Bronchial epithelial cell (primary cell): ENCODE measurements around the gene DSCAM. TPM values are rescaled to one million over a fixed set of nuclear protein-coding genes. Genes with fewer than 3 reads are reported as not detected.
A peak's percentile ranks its signal among the peaks of the same experiment; 100 is the strongest.

Experiments
- DNase-seq: peaks from one replicate; pipeline ENCODE4 v3.0.0-alpha.2; 2010; ENCODE audit warnings: low read depth
- FAIRE-seq: peaks from 2 replicates; lab custom pipeline; 2011; peaks lifted over from hg19 to GRCh38; lab: Jason Lieb, UNC
- H3K27me3 ChIP-seq: 2 replicates; pipeline ENCODE4 v1.5.1; 2011; ENCODE audit warnings: low read length; ENCODE audit not compliant: control insufficient read depth, insufficient read depth
- H3K36me3 ChIP-seq: 2 replicates; pipeline ENCODE4 v1.5.1; 2011; ENCODE audit warnings: low read length; ENCODE audit not compliant: control insufficient read depth, insufficient read depth
- H3K4me3 ChIP-seq: 2 replicates; pipeline ENCODE4 v1.5.1; 2011; ENCODE audit warnings: mild to moderate bottlenecking, low read depth, low read length, control low read depth
- total RNA-seq: library from RNA; depleted of rRNA; stranded (reverse); fragments of >200 nt; gene quantifications from 2 replicates; pipeline ENCODE4 v1.2.1, GENCODE V29; 2014
- TF ChIP-seq, protein P1 (sequence below): IDR thresholded peaks from 2 replicates; pipeline ENCODE4 v1.5.1; 2011; ENCODE audit warnings: mild to moderate bottlenecking, moderate library complexity, low read length, control low read depth, inconsistent platforms; ENCODE audit not compliant: insufficient read depth, severe bottlenecking

The DSCAM gene
- total RNA-seq, 1 donor from 2014 or later = 0.53 TPM

DNA sequence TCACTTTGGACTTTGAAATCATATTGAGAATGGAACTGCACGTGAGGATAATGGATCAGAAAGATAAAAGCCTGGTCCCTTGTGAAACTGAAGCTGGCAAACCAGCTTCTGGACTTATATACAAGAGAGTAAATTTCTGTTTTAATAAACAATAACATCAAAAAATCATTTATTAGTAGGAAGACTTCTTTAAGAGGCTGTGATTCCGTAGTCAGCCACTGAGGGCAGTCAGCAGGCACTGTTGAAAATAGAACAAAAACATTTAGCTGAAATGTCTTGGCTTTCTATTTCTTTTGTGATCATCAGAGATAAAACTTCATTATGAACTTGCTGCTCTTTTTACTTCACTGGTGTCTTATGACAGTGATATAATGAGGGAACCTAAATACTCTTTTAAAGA is 490.3 kb downstream of the DSCAM start:
- TF ChIP-seq, protein P1, sequence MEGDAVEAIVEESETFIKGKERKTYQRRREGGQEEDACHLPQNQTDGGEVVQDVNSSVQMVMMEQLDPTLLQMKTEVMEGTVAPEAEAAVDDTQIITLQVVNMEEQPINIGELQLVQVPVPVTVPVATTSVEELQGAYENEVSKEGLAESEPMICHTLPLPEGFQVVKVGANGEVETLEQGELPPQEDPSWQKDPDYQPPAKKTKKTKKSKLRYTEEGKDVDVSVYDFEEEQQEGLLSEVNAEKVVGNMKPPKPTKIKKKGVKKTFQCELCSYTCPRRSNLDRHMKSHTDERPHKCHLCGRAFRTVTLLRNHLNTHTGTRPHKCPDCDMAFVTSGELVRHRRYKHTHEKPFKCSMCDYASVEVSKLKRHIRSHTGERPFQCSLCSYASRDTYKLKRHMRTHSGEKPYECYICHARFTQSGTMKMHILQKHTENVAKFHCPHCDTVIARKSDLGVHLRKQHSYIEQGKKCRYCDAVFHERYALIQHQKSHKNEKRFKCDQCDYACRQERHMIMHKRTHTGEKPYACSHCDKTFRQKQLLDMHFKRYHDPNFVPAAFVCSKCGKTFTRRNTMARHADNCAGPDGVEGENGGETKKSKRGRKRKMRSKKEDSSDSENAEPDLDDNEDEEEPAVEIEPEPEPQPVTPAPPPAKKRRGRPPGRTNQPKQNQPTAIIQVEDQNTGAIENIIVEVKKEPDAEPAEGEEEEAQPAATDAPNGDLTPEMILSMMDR = no peak
- no peaks in the 10 kb centered on the region for H3K27me3 ChIP-seq
- FAIRE-seq (no peak), DNase-seq (no peak)
- H3K36me3 ChIP-seq = no peaks in the 10 kb centered on the region
- no peak overlapping the region for H3K4me3 ChIP-seq

DNA sequence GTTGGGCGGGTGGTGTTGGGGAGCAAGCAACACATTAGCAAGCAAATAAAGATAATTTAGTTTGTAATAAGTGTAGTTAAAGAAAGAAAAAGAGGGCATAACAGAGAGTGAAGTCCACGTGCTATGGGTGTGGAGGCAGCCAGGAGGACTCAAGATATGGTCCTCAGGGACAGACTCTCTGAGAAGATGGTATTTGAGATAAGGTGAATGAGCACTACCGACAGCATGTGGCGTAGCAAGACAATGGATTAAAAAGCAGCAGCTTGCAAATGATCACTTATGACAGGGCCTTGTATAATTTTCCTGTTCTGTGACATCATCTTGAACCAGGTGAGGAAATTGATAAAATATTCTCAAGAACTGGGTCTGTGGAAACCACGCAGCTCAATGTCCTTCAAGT is 491.9 kb downstream of the DSCAM start:
- DNase-seq (no peak), FAIRE-seq (no peak)

DNA sequence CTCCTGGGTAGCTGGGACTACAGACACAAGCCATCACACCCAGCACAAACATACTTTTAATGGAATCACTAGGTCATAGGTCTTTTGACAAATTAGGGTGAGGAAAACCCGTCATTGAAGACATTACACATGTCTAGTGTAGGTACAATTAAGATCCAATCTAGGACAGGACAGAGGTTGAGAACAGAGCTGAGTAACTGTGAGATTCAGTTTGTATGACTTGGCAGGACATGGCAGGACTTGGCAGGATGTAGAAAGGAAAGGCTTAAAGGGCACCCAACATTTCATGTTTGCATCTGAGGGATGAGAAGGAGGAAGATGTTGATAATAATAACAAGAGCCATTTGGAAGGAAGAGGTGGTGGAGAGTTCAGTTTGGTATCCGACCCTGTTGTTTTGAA is 496.0 kb downstream of the DSCAM start:
- FAIRE-seq = peak; percentile 66

More for the DNA sequence above, 491.9 kb downstream of the DSCAM start:
- H3K36me3 ChIP-seq = no peaks in the 10 kb centered on the region
- H3K27me3 ChIP-seq = no peaks in the 10 kb centered on the region
- no peak overlapping the region for H3K4me3 ChIP-seq
- TF ChIP-seq, protein P1 = no peak

DNA sequence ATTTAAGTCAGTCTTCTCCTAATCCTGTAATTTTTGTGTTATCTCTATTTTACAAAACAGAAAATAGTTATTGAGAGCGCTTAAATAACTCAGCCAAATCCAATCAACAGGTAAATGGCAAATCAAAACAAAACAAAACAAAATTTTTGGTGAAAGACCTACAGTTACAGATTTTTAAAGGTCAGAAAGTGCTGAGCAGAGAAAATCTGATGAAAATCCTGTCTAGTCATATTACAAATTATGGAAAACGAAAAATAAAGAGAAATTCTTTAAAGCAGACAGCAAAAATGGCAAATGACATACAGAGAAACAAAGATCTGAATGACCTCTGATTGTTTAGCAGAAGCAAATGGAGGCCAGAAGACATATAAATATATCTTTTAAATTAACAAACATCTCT is 497.4 kb downstream of the DSCAM start:
- no peak overlapping the region for H3K4me3 ChIP-seq
- no peaks in the 10 kb centered on the region for H3K27me3 ChIP-seq
- no peak for DNase-seq
- FAIRE-seq = no peak
- TF ChIP-seq, protein P1 = no peak
- H3K36me3 ChIP-seq = no peaks in the 10 kb centered on the region

More for the DNA sequence above, 496.0 kb downstream of the DSCAM start:
- H3K36me3 ChIP-seq = no peaks in the 10 kb centered on the region
- DNase-seq = peak; percentile 5
- TF ChIP-seq, protein P1 = no peak
- no peak overlapping the region for H3K4me3 ChIP-seq
- no peaks in the 10 kb centered on the region for H3K27me3 ChIP-seq

DNA sequence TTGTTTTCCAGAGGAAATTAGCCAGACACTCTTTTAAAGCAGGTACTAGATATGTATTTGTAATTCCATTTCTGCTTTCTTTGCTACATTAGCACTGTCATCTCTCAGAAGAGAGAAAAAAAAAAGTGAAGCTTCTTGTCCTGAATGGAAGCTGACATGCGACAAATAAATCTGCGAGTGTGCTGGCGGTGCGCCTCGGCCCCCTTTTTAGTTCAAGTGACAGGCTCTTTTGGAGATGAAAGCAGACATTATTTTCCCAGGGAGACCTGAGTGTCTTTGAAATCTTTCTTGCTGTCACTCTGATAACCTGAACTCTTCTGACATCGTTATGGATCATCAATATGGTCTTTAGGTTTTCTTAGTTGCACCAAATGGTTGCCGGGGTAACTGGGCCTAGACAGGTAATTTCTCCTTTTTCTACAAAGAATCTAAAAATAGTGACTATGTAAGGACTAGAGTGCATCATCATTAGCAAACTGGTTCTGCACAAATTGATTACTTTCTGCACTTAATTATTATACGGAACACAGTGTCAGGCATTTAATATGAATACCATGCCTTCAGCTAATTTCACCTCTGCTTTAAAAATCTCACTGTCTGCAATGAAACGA is 501.1 kb downstream of the DSCAM start:
- Histone ChIP-seq H3K27me3 (no peaks in the 10 kb centered on the region), H3K4me3 (no peak overlapping the region), H3K36me3 (no peaks in the 10 kb centered on the region)
- DNase-seq (no peak), FAIRE-seq (no peak)
- TF ChIP-seq, protein P1 = no peak

DNA sequence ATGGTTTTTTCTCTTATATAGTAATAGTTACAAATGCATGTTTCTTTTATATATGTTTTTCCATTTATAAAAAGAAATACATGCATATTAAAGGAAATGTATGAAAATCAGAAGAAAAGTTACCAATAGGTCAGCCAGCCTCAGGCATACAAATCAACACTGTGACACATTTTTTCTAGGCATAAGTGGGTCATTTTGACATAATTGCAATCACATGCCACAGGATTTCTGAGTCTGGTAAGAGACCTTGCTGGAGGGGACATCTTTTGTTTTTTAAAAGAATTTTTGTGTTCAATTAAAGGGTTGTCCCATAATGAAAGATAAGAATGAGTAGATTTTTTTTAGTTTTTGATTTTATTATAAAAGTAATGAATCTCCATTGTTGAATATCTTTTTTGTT is 506.6 kb downstream of the DSCAM start:
- TF ChIP-seq, protein P1 = no peak
- H3K27me3 ChIP-seq = no peaks in the 10 kb centered on the region
- DNase-seq (no peak), FAIRE-seq (no peak)
- H3K36me3 ChIP-seq = no peaks in the 10 kb centered on the region
- H3K4me3 ChIP-seq = no peak overlapping the region
